HAP-1 (cell line): ENCODE measurements around the gene OR6S1.
"Not testable (repeated sequence)": the region's sequence is repeated elsewhere in the genome, so short reads cannot be mapped to it uniquely, and the experiment has no call there.

ENCODE experiments used
- DNase-seq, 2 experiments: peaks; one replicate each; pipeline ENCODE4 v3.0.0-alpha.2; 2016 to 2020; ENCODE audit warnings: low spot score in 2 of 2
- H3K27me3 ChIP-seq: fragments of 250-450 bp; sonication (Bioruptor Pico); 2 replicates; pipeline ENCODE4 v1.5.1; 2020; ENCODE audit warnings: low read depth, mild to moderate bottlenecking, moderate library complexity
- H3K36me3 ChIP-seq: fragments of 250-450 bp; sonication (Bioruptor Pico); replicated peaks from 2 replicates; pipeline ENCODE4 v1.5.1; 2020; ENCODE audit warnings: mild to moderate bottlenecking
- H3K4me1 ChIP-seq: fragments of 250-450 bp; sonication (Bioruptor Pico); 2 replicates; pipeline ENCODE4 v1.5.1; 2020; ENCODE audit warnings: mild to moderate bottlenecking
- H3K4me3 ChIP-seq: fragments of 250-450 bp; sonication (Bioruptor Pico); 2 replicates; pipeline ENCODE4 v1.5.1; 2020; ENCODE audit warnings: mild to moderate bottlenecking, moderate library complexity
- H3K9me3 ChIP-seq: fragments of 250-450 bp; sonication (Bioruptor Pico); 2 replicates; pipeline ENCODE4 v1.5.1; 2020; ENCODE audit warnings: mild to moderate bottlenecking, moderate library complexity
- in situ Hi-C: fragments of 300-500 bp; cut with MboI; formaldehyde crosslinking; loops from 3 replicates; pipeline ENCODE4 v1.14.3; 2020; ENCODE audit warnings: low sequenced_read_pairs, inconsistent platforms, mixed read lengths

The OR6S1 gene

GRCh38 chr14:20606902-20607242 lies 34.6 kb downstream of the OR6S1 start:
- Histone ChIP-seq H3K4me1 (peaks cover 9% of the 10 kb centered on the region), H3K9me3 (no peaks in the 10 kb centered on the region), H3K36me3 (no peaks in the 10 kb centered on the region), H3K27me3 (no peaks in the 10 kb centered on the region), H3K4me3 (no peak overlapping the region)
- in situ Hi-C loops = loop anchor here (10.0 kb wide), 1 partner anchor 272 kb away; the partner anchor contains the start of gene CCNB1IP1
- DNase-seq = no peak

- no peaks in the 10 kb centered on the region for H3K9me3 ChIP-seq
- in situ Hi-C loops = loop anchor here (10.0 kb wide), 1 partner anchor 272 kb away; the partner anchor contains the start of gene CCNB1IP1
- H3K36me3 ChIP-seq = no peaks in the 10 kb centered on the region
- peaks cover 9% of the 10 kb centered on the region for H3K4me1 ChIP-seq
- no peaks in the 10 kb centered on the region for H3K27me3 ChIP-seq
- no peak overlapping the region for H3K4me3 ChIP-seq
- peak; percentile 47 to 62 for DNase-seq
Measured at GRCh38 chr14:20606190-20606901, 35.1 kb downstream of the OR6S1 start.

GRCh38 chr14:20603813-20604690 lies 37.4 kb downstream of the OR6S1 start:
- no peaks in the 10 kb centered on the region for H3K9me3 ChIP-seq
- in situ Hi-C loops = loop anchor here (5.0 to 10.0 kb wide), 2 partner anchors 72 to 269 kb away; partner anchors contain the start of gene CCNB1IP1
- DNase-seq = no peak

GRCh38 chr14:20602583-20602982 lies 38.9 kb downstream of the OR6S1 start:
- Histone ChIP-seq H3K27me3 (no peaks in the 10 kb centered on the region), H3K4me3 (no peak overlapping the region), H3K4me1 (no peaks in the 10 kb centered on the region), H3K36me3 (no peaks in the 10 kb centered on the region), H3K9me3 (no peaks in the 10 kb centered on the region)
- in situ Hi-C loops = loop anchor here (5.0 to 10.0 kb wide), 2 partner anchors 70 to 268 kb away; partner anchors contain the start of gene CCNB1IP1
- DNase-seq = no peak

More at GRCh38 chr14:20603813-20604690, 37.4 kb downstream of the OR6S1 start:
- H3K4me3 ChIP-seq = no peak overlapping the region
- H3K27me3 ChIP-seq = no peaks in the 10 kb centered on the region
- no peaks in the 10 kb centered on the region for H3K36me3 ChIP-seq
- H3K4me1 ChIP-seq = peaks cover 6% of the 10 kb centered on the region

GRCh38 chr14:20601522-20601921 lies 40.0 kb downstream of the OR6S1 start:
- Histone ChIP-seq H3K27me3 (no peaks in the 10 kb centered on the region), H3K36me3 (no peaks in the 10 kb centered on the region), H3K4me3 (no peak overlapping the region), H3K9me3 (no peaks in the 10 kb centered on the region), H3K4me1 (no peaks in the 10 kb centered on the region)
- no peak for DNase-seq
- in situ Hi-C loops = loop anchor here (5.0 to 10.0 kb wide), 2 partner anchors 69 to 267 kb away; partner anchors contain the start of gene CCNB1IP1

GRCh38 chr14:20597108-20597507 lies 44.4 kb downstream of the OR6S1 start:
- Histone ChIP-seq H3K9me3 (no peaks in the 10 kb centered on the region), H3K27me3 (peaks cover 5% of the 10 kb centered on the region; the same call in 1 of the 2 replicates), H3K36me3 (no peaks in the 10 kb centered on the region), H3K4me1 (no peaks in the 10 kb centered on the region), H3K4me3 (no peak overlapping the region)
- in situ Hi-C loops = no loop called here
- DNase-seq = no peak

- H3K4me3 ChIP-seq, H3K4me1 ChIP-seq, H3K36me3 ChIP-seq, H3K9me3 ChIP-seq, DNase-seq, in situ Hi-C loops: not testable (repeated sequence)
- peaks cover 14% of the 10 kb centered on the region for H3K27me3 ChIP-seq
Measured at GRCh38 chr14:20595726-20596125, 45.8 kb downstream of the OR6S1 start.

GRCh38 chr14:20592574-20592973 lies 48.9 kb downstream of the OR6S1 start:
- H3K36me3 ChIP-seq = no peaks in the 10 kb centered on the region
- in situ Hi-C loops = no loop called here
- no peaks in the 10 kb centered on the region for H3K9me3 ChIP-seq
- DNase-seq = no peak
- no peaks in the 10 kb centered on the region for H3K4me1 ChIP-seq
- H3K27me3 ChIP-seq = peaks cover 14% of the 10 kb centered on the region
- no peak overlapping the region for H3K4me3 ChIP-seq

GRCh38 chr14:20591235-20591634 lies 50.3 kb downstream of the OR6S1 start, which contains the start of gene RNASE12:
Gene RNASE12 (minus strand): TSS chr14:20591376. CDS start chr14:20590723, 653 bp downstream.
- Histone ChIP-seq H3K4me1 (no peaks in the 10 kb centered on the region), H3K27me3 (peaks cover 14% of the 10 kb centered on the region), H3K9me3 (no peaks in the 10 kb centered on the region), H3K36me3 (no peaks in the 10 kb centered on the region), H3K4me3 (no peak within 1 kb of the TSS)
- DNase-seq = no peak
- in situ Hi-C loops = no loop called here
